GM21381 (cell line): ENCODE results near the gene MACC1.
"Not testable (repeated sequence)": the region's sequence is repeated elsewhere in the genome, so short reads cannot be mapped to it uniquely, and the experiment has no call there.

Experiments used
- ATAC-seq: cut with Tn5 transposase; IDR thresholded peaks from one replicate; pipeline ENCODE4 v1.9.1; 2021; ENCODE audit warnings: mild to moderate bottlenecking, moderate library complexity; ENCODE audit not compliant: unreplicated experiment

The MACC1 gene

DNA sequence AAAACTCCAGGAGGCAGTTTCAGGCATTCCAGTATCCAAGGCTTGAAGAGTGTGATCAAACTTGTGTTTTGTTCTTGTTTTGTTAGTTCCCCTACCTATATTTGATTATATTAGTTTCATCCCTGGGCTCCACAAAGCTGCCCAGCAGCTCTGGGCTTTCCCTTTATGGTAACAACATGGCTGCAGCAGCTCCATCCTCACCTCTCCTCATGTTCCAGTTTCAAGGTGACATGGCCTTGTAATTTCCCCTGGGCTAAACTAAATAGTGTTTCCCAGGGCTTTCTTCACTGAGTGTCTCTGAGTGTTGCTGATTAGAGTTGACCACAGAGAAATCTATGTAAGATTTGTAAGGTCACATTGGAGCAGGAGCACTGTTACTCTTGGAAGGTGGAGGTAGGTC lies 83.4 kb downstream of the MACC1 start:
- ATAC-seq = no peak

DNA sequence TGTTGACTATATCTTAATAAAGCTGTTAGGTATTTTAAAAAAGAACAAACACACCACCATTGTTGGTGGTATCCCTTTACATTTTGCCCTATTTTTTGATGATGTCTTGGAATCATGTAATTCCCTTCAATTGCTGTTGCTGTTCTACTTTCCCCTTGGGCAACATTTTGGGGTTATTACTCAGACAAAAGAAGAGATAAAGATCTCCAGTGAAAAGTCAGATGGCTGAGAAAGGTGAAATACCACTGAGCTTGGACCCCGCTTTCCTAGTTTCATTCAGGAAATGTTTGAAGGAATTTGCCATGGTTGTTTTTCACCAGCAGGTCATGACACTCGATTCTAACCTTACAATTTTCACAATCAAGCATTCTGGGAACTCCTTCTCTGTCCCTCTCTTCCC lies 84.6 kb downstream of the MACC1 start:
- no peak for ATAC-seq

DNA sequence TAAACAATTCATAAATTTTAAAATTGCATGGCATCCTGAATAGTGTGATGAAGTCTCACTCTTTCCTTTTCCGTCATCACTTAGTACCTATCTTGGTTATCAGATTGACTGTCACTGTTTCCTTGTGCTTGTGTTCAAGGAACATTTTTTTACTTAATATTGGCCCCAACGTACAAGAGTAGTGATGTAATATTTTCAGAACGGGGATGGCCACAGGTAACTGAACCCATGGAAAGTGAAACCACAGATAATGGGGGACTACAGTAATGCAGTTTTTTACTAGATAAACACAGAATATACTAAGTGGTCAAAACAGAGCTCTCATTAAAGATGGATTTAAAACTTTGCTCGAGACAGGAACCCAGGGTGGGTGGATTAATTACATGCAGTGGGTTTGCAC lies 85.4 kb downstream of the MACC1 start:
- ATAC-seq = no peak

DNA sequence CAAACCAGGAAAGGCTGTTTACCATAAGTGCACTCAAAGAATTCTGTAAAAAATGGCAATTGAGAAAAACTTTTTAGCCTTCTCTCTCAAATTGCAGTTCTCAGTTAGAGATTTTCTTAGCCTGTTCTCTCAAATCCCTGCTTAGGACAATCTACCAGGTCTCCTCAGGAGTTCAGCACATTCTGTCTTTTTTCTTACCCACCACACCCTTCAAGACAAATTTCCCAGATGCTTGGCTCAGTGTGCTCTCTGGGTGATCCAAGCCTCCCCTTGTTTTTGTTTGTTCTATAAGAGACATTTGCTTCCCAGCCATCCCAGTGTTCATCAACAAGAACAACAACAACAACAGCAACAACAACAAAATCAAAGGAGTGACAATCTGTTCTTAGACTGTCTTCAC lies 87.3 kb downstream of the MACC1 start:
- ATAC-seq = no peak

DNA sequence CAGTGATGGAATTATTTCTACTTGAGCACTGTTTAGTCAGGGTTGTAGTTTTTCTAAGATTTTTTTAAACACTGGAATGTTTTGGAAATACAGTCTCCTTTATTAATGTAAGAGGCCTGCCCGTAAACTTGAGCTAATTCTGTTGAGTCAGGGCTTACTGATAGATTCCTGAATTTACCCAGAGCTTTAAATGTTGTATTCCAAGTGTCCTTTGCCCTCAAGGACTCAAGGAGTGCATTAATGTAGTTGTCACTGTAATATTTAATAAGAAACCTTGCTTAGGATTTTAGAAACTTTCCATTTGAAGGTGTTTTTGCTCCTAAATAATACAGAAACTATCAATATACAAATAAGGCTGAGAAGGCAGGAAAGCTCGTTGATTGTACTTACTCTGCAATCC lies 89.2 kb downstream of the MACC1 start:
- ATAC-seq = no peak

DNA sequence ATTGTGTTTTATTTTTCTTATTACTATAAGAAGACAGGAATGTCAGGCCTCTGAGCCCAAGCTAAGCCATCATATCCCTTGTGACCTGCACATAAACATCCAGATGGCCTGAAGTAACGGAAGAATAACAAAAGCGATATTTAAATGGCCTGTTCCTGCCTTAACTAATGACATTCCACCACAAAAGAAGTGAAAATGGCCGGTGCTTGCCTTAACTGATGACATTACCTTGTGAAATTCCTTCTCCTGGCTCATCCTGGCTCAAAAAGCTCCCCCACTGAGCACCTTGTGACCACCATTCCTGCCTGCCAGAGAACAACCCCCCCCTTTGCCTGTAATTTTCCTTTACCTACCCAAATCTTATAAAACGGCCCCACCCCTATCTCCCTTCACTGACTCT lies 91.1 kb downstream of the MACC1 start:
- not testable (repeated sequence) for ATAC-seq

DNA sequence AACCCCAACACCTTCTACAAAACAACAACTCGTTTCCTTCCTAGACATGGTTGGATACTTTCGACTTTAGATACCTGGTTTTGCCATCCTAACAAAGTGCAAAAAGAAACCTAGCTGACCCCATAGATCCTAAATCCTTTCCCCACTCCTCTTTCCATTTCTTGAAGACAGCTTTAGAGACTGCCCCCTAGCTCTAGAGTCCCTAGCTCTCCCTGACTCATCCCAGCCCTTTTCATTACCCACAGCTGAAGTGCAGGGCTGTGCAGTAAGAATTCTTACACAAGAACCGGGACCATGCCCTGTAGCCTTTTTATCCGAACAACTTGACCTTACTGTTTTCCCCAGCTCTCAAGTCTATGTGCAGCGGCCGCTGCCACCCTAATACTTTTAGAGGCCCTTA lies 93.1 kb downstream of the MACC1 start:
- not testable (repeated sequence) for ATAC-seq

DNA sequence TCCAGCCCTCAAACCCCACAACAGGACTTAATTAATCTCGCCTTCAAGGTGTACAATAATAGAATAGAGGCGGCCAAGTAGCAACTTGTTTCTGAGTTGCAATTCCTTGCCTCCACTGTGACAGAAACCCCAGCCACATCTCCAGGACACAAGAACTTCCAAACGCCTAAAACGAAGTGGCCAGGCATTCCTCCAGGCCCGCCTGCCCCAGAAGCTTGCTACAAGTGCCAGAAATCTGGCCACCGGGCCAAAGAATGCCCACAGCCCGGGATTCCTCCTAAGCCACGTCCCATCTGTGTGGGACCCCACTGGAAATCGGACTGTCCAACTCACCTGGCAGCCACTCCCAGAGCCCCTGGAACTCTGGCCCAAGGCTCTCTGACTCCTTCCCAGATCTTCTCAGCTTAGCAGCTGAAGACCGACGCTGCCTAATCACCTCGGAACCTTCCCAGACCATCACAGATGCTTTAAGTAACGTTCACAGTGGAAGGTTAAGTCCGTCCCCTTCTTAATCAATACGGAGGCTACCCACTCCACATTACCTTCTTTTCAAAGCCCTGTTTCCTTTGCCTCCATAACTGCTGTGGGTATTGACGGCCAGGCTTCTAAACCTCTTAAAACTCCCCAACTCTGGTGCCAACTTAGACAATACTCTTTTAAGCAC lies 94.4 kb downstream of the MACC1 start:
- ATAC-seq = not testable (repeated sequence)

DNA sequence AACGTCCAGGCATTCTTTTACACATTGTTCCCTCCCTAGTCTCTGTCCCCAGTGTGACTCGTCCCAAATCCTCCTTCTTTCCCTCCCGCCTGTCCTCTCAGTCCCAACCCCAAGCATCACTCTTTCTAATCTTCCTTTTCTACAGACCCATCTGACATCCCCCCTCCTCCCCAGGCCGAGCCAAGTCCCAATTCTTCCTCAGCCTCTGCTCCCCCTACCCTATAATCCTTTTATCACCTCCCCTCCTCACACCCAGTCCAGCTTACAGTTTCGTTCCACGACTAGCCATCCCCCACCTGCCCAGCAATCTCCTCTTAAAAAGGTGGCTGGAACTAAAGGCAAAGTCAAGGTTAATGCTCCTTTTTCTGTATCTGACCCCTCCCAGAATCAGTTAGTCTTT lies 95.1 kb downstream of the MACC1 start:
- ATAC-seq = no peak

DNA sequence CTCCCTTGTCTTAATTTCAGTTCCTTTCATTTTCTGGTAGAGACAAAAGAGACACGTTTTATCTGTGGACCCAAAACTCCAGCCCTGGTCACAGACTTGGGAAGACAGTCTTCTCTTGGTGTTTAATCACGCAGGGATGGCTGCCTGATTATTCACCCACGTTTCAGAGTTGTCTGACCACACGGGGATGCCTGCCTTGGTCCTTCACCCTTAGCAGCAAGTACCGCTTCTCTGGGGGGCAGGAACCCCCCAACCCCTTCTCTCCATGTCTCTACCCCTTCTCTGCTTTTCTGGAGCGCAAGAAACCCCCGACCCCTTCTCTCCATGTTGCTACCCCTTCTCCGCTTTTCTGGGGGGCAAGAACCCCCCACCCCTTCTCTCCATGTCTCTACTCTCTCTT lies 95.8 kb downstream of the MACC1 start:
- ATAC-seq = no peak

DNA sequence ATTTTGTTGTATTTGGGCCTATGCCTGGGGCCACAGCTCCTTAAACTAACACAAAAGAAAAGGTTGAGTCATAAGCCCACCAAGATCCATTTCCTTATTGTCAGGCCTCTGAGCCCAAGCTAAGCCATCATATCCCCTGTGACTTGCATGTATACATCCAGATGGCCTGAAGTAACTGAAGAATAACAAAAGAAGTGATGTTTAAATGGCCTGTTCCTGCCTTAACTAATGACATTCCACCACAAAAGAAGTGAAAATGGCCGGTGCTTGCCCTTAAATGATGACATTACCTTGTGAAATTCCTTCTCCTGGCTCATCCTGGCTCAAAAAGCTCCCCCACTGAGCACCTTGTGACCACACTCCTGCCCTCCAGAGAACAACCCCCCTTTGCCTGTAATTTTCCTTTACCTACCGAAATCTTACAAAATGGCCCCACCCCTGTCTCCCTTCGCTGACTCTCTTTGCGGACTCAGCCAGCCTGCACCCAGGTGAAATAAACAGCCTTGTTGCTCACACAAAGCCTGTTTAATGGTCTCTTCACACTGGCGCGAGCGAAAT lies 96.5 kb downstream of the MACC1 start:
- not testable (repeated sequence) for ATAC-seq

DNA sequence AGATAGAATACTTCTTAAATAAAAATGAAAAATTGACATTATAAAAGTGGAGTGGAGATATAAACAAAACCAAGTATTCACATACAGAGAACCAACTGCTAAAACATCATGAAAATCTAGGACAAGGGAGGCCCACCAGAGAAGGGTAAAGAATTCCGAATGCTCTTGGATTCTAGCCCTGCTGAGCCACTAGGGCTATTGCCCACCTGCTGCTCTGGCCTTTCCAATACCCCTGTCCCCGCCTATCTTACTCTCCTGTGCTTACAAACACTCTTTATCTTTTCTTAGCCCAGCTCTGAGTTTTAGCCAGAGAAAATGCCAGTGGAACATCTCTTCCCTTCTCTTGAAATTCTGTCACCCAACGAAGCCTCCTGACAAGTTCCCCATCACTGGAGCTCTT lies 100.3 kb downstream of the MACC1 start:
- no peak for ATAC-seq

DNA sequence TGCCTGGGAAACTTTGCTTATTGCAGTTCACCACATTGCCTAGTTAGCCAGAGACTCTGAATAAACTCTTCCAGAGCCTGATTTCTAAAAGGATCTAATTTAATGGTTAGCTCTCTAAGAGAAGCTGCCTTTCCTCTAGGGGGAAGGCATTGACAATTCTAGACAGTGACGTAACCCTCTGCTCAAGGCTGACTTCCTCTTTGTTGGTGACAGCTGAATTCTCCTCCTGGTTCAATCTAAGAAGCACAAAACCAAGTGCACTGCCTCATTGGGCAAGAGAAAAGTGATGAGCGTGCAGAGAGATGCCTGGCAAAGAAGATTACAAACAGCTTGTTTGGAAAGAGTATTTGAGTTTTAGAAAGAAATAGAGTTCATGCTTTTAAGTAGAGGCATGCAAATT lies 102.7 kb downstream of the MACC1 start:
- ATAC-seq = peak; percentile 83

DNA sequence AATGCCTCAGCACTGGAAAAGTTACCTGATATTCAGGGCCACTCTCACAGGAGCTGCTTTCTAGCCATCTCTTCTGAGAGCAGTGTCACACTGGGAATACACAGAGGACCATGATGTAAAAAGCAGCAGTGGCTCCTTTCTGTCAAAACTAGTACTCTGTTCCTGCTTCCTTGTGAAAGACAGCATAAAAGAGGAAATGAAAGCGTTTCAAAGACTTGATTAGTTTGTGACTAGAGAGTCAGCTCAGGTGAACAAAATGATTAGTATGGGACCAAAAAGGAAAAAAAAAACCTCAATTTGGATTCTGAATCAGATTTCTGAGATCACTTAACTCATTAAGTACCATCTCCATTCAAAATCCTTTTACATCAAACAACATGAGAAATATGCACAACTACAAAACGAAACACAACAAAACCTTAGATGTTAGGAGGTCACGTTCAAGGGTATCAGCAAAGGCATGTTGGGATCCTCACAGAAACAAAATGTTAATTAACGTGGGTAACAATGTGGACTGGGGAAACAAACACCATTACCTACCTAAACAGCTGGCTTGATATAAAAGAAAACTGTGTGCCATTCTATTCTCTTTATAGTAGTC lies 103.7 kb downstream of the MACC1 start:
- ATAC-seq = peak; percentile 84

DNA sequence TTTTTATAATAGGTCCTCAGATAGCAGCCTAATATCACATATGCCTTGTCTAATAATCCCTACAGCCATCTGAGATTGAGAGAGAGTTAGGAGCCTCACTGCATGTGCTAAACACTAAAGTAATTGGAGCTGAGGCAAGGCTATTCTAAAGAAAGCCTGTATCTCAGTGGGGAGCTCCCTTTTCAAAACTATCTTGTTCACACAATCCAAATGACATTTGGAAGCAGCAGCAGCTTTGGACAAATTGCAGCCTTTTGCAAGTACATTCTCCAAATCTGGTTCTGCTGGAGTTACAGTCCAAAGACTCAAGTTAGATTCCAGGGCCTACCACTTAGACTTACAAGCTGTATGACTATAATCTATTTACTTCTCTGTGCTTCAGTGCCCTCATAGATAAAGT lies 104.5 kb downstream of the MACC1 start:
- ATAC-seq = no peak

DNA sequence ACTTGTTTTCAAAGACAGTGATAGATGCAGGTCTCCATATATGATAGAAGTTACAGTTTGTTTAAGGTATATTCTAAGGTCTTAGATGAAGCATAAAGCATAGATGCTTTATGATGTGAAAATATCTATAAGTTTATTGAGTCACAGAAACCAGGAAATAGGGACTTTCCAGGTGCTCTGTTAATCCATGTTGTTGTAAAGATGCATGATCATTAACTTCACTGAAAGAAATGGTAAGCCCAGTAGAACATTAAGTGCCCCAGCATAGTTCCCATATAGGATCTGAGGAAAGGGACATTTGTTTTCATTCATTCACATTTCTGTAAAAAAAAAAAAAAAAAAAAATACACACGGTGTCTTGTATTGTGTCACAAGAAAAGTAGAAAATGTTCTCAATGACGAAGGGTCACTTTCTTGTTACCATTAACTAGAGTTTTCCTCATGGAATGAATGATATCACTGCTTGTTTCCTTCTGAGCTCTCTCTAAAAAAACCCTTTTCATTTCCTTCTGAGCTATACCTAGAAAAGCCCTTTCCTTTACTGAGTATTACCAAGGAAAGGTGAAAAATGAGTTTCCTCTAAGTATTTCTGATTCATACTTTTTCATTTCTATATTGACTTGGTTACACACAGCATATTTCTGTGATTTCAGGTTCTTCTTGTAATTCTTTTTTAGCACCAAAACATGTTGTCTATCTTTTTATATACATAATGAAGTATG lies 105.2 kb downstream of the MACC1 start:
- ATAC-seq = no peak

DNA sequence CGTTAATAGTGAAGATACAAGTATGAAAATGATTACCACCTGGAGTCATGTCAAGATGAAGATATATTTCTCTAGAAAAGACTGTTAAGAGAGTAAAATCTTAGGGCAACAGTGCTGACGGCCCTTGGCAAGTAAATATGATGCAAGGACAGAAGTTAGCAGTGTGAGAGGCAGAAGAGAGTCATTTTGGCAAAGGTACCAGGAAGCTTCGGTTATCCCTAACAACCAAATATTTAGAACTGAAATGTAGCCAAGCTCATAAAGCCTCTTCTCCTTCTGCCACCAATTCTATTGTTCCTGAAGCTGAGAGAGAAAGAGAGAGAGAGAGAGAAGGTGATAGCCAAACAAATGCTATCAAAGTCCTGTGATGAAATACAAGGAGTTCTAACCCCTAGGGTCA lies 109.6 kb downstream of the MACC1 start:
- no peak for ATAC-seq

DNA sequence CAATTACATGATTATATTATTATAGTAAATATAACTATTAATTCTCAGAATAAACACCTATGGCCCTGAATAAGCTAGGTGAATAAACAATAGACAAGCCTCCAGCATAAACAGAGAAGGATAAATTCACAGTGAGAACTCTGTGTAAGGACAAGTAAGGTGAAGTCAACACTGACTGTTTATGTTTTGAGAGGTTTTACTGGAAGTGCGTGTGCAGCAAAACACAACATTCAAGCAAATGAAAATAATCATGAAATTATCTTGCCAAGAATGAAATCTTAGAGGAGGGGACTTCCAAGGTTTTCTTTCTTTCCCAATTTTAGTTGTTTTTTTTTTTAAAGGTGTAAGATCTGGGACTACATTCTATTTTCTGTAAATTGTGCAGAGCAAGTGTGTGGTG lies 112.5 kb downstream of the MACC1 start:
- ATAC-seq = no peak

DNA sequence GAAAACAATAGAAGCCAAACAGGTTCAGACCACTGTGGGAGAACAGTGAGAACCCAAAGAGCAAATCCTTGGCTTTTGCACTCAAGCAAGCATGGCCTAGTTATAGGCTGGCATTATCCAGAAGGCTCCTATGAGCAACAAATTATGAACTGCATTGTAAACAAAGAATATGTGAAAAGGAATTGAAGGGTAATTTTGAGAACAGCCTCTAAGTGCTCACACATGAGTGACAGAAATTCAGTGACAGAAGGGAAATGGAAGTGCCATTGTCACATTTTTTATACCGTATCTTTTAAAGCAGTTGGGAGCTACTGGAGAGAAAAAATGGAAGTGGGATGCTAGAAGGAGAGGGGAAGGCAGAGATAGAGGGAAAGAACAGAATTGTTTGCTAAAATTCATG lies 114.2 kb downstream of the MACC1 start:
- no peak for ATAC-seq

DNA sequence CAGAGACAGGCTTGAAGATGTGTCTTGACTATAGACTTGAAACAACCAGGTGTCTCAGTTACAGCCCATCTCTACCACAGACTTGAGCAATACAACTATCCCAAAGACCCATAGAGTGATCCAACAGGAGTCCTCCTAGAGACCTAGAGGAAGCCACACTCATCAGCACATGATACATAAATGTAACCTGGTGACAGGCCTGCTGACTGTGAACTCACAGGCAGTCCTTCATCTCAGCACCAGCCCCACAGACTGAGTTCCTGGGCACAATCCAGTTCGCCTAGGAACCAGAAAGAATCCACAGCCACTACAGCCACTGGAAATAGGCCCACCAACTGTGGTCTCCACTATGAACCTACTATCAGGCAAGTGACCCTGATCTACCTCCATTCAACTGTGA lies 121.3 kb downstream of the MACC1 start:
- no peak for ATAC-seq

DNA sequence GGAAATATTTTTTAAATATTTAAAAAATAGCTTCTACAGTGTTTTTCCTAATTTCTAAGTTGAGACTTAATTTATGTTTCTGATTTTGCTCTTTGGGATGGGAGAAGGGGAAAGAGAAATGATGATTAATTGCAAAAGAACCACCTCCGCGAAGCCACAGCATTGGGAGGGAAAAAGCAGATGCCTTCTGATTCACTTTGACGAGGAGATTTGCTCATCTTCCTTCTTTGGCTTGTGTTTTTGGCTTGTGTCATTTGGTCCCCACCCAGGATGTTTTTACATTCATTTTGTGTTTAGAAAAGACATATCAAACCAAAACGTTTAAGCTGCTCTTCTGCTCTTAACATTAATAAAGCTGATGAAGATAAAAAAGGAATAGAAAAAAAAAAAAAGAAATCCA lies 121.7 kb downstream of the MACC1 start:
- ATAC-seq = no peak

DNA sequence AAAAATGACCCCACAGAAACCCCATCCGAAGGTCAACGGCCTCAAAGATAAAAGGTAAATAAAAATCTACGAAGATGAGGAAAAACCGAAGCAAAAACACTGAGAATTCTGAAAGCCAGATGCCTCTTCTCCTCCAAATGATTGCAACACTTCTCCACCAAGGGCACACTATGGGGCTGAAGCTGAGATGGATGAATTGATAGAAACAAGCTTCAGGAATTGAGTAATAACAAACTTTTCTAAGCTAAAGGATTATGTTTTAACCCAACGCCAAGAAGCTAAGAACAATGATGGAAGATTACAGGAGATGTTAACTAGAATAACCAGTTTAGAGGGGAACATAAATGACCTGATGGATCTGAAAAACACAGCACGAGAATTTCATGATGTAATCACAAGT lies 127.8 kb downstream of the MACC1 start:
- ATAC-seq = no peak
